Loucy (cell line): ENCODE measurements around the gene NAT8L.

Experiments
- H2AFZ ChIP-seq: fragments of 200-600 bp; sonication (generic); 2 replicates; pipeline ENCODE4 v1.6.0; 2016; ENCODE audit warnings: antibody characterized with exemption, mild to moderate bottlenecking, low read length, moderate library complexity
- H3F3A ChIP-seq: fragments of 200-600 bp; 2 replicates; pipeline ENCODE4 v1.6.0; 2016; ENCODE audit warnings: antibody characterized with exemption, low read depth, mild to moderate bottlenecking
- H3K27me3 ChIP-seq: fragments of 200-600 bp; sonication (generic); 2 replicates; pipeline ENCODE4 v1.6.1; 2014; ENCODE audit warnings: low read length, mild to moderate bottlenecking; ENCODE audit not compliant: insufficient read depth, poor library complexity, severe bottlenecking
- H3K36me3 ChIP-seq: fragments of 200-600 bp; sonication (generic); 2 replicates; pipeline ENCODE4 v1.6.1; 2016; ENCODE audit warnings: low read length; ENCODE audit not compliant: insufficient read depth
- H3K4me1 ChIP-seq: fragments of 200-600 bp; sonication (generic); 2 replicates; pipeline ENCODE4 v1.5.1; 2014; ENCODE audit warnings: low read length, mild to moderate bottlenecking; ENCODE audit not compliant: insufficient read depth, poor library complexity, severe bottlenecking
- H3K4me2 ChIP-seq: fragments of 200-600 bp; sonication (generic); 2 replicates; pipeline ENCODE4 v1.6.0; 2014; ENCODE audit warnings: antibody characterized with exemption, low read length, low read depth, mild to moderate bottlenecking; ENCODE audit not compliant: poor library complexity, severe bottlenecking
- H3K4me3 ChIP-seq: fragments of 200-600 bp; sonication (generic); 2 replicates; pipeline ENCODE4 v1.5.1; 2014; ENCODE audit warnings: low read length, mild to moderate bottlenecking, mixed read lengths; ENCODE audit not compliant: poor library complexity, severe bottlenecking
- H3K79me2 ChIP-seq: fragments of 200-600 bp; sonication (generic); 2 replicates; pipeline ENCODE4 v1.6.1; 2014; ENCODE audit warnings: low read length; ENCODE audit not compliant: insufficient read depth
- H3K9ac ChIP-seq: fragments of 200-600 bp; sonication (generic); 2 replicates; pipeline ENCODE4 v1.6.0; 2014; ENCODE audit warnings: mild to moderate bottlenecking, low read depth, low read length, moderate library complexity; ENCODE audit not compliant: poor library complexity, severe bottlenecking
- H3K9me2 ChIP-seq: fragments of 200-600 bp; sonication (generic); replicated peaks from 2 replicates; pipeline ENCODE4 v1.6.1; 2016; ENCODE audit warnings: low read depth, low read length, mixed read lengths
- H3K9me3 ChIP-seq: fragments of 200-600 bp; sonication (generic); 2 replicates; pipeline ENCODE4 v1.6.1; 2014; ENCODE audit warnings: mild to moderate bottlenecking, antibody characterized with exemption, low read length, low read depth; ENCODE audit not compliant: insufficient read depth
- H4K20me1 ChIP-seq: fragments of 200-600 bp; sonication (generic); 2 replicates; pipeline ENCODE4 v1.6.0; 2014; ENCODE audit warnings: antibody characterized with exemption, low read length, mild to moderate bottlenecking; ENCODE audit not compliant: insufficient read depth, poor library complexity, severe bottlenecking
- CTCF ChIP-seq: fragments of 200-600 bp; sonication (generic); conservative IDR thresholded peaks from 2 replicates; pipeline ENCODE4 v1.5.1; 2014; ENCODE audit warnings: mild to moderate bottlenecking, antibody characterized with exemption, low read length
- EZH2phosphoT487 ChIP-seq: fragments of 200-600 bp; IDR thresholded peaks from 2 replicates; pipeline ENCODE4 v1.6.1; 2018; ENCODE audit warnings: antibody characterized with exemption, mild to moderate bottlenecking, moderate library complexity, borderline replicate concordance

Gene NAT8L

GRCh38 chr4:2075987-2076907, 17.1 kb downstream of the NAT8L start:
- Histone ChIP-seq H3F3A (no peaks in the 10 kb centered on the region), H3K4me2 (no peak overlapping the region), H3K9ac (no peak overlapping the region), H3K4me1 (no peaks in the 10 kb centered on the region), H3K9me3 (no peaks in the 10 kb centered on the region), H3K79me2 (no peaks in the 10 kb centered on the region), H4K20me1 (no peaks in the 10 kb centered on the region), H3K4me3 (no peak overlapping the region), H3K9me2 (no peaks in the 10 kb centered on the region), H3K27me3 (no peaks in the 10 kb centered on the region), H3K36me3 (no peaks in the 10 kb centered on the region), H2AFZ (no peak overlapping the region)
- TF ChIP-seq CTCF (no peak), EZH2phosphoT487 (no peak)

DNA sequence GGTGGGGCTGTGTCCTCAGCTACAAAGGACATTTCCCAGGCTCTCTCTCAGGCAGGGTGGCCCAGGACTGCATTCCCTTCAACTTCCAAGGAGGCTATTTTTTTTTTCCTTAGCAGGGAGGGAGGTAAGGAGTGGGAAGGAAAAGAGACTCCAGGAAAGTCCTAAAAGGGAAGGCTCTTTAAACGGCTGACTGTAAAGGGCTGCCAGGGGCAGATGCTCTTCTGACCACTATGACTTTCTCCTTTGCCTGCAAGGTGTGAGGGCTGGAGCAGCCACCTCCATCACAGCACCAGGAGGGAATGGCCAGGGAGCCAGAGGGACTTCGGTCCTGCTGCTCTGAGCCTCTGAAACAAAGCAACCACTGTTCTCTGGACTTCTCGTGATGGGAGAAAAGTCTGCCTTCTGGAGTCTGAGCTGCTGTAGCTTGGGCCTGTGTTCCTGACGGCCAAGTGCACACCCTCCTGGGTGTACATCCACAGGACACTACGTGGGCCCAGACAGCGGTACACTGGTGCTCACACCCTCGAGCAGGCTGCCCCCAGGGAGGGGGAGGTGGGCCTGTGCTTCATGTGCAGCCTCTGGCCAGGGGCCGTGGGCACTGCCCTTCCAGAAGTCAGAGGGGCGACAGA, 17.9 kb downstream of the NAT8L start:
- Histone ChIP-seq H3K4me1 (no peaks in the 10 kb centered on the region), H3K36me3 (no peaks in the 10 kb centered on the region), H3K9ac (no peak overlapping the region), H3K9me2 (no peaks in the 10 kb centered on the region), H4K20me1 (no peaks in the 10 kb centered on the region), H3F3A (no peaks in the 10 kb centered on the region), H3K27me3 (no peaks in the 10 kb centered on the region), H3K79me2 (no peaks in the 10 kb centered on the region), H3K4me2 (no peak overlapping the region), H2AFZ (no peak overlapping the region), H3K4me3 (no peak overlapping the region), H3K9me3 (no peaks in the 10 kb centered on the region)
- no peak for TF ChIP-seq CTCF

DNA sequence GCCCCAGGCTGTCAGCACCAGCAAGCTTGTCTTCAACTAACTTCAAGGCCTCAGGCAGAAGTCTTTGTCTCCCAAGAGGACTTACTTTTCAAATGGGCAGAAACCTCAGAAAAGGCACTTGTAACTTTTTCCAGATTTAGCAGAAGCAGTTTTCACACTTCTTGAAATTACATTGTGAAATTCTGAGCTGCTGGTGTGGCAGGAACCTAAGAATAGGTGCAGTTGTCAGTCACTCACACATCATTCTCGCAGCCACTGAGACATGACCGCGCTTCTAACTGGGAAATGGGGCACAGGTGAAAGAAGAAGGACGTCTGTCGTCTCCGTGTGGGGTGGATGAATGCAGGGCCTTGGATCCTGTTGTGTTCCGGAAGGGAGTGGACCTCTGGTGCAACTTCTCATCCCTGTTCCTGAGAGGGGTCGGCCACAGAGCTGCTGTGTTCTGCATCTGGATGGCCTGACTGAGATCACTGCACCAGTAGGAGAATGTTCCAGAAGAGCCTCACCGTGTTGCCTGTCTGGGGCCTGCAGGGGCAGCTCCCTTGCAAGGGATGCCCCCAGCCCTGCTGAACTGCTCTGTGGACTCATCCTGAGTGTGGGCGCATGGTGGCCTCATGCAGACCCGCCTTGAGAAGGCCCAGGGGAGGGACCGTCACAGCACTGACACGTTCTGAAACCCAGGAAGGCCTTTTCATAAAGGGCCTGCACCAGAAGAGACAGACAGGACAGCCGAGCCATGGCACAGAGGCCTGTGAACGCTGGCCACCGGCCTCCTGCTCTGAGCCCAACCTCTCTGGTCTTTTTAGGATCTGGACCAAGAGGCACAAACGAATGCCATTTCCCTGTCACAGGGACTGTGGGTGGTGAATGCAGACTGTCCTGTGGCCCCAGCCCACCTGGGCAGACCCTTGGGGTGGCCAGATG, 18.7 kb downstream of the NAT8L start:
- Histone ChIP-seq H3K27me3 (no peaks in the 10 kb centered on the region), H3K4me3 (no peak overlapping the region), H3K79me2 (no peaks in the 10 kb centered on the region), H4K20me1 (no peaks in the 10 kb centered on the region), H3K4me2 (no peak overlapping the region), H2AFZ (no peak overlapping the region), H3K9me2 (no peaks in the 10 kb centered on the region), H3F3A (no peaks in the 10 kb centered on the region), H3K4me1 (no peaks in the 10 kb centered on the region), H3K9me3 (no peaks in the 10 kb centered on the region), H3K9ac (no peak overlapping the region), H3K36me3 (no peaks in the 10 kb centered on the region)
- no peak for TF ChIP-seq CTCF
- no peak for TF ChIP-seq EZH2phosphoT487
